GM10248 (cell line): ENCODE data around the gene OAT.

Experiments used
- CTCF ChIA-PET: fragments of 300-600 bp; sonication (Branson Sonifier 250); formaldehyde crosslinking; extraction: SDS; loops from one replicate; lab custom pipeline; 2021; ENCODE audit warnings: antibody characterized with exemption; lab: Yijun Ruan, JAX
- POLR2A ChIA-PET: fragments of 350-650 bp; sonication (Branson Sonifier 250); formaldehyde crosslinking; extraction: SDS; loops from one replicate; lab custom pipeline; 2020; ENCODE audit warnings: antibody characterized with exemption; lab: Yijun Ruan, JAX
- DNase-seq: peaks from one replicate; pipeline ENCODE4 v3.0.0; 2012; ENCODE audit errors: extremely low spot score
- TF ChIP-seq, protein P1 (sequence below): IDR thresholded peaks from 2 replicates; pipeline ENCODE4 v1.5.1; 2012; ENCODE audit warnings: mild to moderate bottlenecking, low read depth; ENCODE audit errors: extremely low read depth, missing control alignments, control extremely low read depth

The OAT gene

DNA sequence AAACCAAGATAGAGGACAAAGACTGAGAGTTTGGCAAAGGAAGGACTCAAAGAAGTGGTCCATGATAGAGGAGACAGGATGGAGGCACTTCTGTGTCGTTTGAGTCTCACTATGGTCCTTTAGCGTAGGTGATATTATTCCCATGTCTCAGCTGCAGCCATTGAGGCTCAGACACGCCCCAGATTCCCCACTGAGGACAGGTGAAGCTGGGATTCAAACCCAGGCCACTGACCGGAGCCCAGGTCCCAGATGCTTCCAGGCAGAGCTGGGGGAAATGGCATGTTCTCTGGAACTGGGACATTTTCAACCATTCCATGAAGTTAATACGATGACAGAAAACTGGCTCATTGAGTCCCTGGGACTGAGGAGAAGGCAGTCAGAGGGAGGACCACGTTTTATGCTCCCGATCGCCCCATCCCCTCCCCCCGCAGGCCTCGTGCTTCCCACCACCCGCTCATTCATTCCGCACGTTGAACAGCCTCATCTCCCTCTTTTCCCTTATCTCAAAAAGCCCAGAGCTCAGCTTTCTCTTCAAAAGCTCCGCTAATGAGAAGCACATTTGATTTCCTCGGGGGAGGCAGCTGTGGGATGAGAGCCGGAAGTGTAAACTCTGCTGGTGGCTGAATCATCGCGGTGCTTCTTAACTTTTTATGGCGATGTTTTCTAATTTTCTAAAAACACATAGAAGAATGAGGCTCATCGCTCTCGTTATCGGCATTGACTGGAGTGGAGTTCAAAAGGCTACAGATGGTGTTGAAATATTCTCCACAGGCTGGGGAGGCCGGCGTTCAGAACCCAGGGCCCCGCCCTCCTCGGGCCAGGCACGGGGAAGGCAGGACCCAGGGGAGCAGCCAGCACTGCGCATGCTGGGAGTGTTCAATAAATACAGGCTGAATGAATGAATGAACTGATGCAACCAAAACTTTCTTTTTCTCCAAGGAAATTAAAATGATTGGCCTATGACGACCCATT is 64.0 kb downstream of the OAT start:
- CTCF ChIA-PET, result interaction anchor here (0.9 kb wide), 1 partner anchor 34 kb away, joined by 3 read pairs; no protein-coding TSS in a partner anchor
- no peak for DNase-seq
- TF ChIP-seq, protein P1, sequence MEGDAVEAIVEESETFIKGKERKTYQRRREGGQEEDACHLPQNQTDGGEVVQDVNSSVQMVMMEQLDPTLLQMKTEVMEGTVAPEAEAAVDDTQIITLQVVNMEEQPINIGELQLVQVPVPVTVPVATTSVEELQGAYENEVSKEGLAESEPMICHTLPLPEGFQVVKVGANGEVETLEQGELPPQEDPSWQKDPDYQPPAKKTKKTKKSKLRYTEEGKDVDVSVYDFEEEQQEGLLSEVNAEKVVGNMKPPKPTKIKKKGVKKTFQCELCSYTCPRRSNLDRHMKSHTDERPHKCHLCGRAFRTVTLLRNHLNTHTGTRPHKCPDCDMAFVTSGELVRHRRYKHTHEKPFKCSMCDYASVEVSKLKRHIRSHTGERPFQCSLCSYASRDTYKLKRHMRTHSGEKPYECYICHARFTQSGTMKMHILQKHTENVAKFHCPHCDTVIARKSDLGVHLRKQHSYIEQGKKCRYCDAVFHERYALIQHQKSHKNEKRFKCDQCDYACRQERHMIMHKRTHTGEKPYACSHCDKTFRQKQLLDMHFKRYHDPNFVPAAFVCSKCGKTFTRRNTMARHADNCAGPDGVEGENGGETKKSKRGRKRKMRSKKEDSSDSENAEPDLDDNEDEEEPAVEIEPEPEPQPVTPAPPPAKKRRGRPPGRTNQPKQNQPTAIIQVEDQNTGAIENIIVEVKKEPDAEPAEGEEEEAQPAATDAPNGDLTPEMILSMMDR, result no peak
- POLR2A ChIA-PET, result no interaction called here

DNA sequence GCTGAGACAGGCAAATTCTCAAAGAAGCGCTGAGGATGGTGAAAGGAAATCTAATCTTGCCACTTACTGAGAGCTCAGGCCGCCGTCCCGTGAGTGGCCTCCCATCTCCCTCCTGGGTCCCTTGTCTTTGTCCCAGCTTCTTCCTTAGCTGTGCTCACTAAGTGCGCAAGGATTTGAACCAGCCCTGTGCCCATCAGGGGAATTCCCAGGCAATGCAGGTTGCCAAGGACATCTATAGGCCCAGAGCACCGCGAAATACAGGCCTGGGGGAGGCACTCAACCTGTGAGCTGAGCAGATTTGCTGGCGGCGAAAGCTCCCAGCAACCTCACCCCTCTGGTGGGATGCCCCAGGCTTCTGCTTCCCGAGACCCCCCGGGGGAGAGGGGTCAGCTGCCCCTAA is 64.8 kb downstream of the OAT start:
- ChIA-PET CTCF (no interaction called here), POLR2A (no interaction called here)
- TF ChIP-seq, protein P1, result no peak
- DNase-seq, result no peak

DNA sequence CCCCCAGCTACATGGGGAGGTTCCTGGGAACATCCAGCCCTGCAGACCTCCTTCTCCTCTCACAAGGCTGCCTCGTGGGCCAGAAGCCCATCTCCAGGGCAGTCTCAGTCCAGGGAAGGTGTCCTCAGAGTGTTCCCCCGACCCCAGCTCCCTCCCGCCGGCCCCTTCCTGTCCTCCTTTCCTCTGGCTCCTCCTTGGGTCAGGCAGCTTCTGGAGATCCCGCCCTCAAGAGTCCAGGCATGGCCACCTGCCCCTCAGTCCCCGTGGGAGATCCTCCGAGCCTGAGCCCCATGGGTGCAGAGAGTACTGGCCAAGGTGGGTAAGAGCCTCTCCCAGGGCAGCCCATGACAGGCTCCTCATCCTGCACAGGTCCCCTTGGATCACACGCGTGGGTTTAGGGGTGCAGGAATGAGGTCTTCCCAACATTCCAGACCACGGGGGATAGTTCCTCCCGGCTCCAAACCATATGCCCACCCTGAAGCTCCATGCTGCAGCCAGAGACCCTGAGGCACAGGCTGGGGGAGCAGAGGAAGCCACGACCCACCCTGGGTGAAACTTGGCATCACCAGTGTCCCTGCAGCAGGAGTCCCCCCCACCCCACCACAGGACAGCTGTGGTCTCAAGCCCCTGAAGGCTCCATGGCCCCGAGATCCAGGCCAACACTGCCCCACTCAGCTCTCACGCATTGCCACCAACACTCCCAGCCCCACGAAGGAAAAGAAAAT is 65.5 kb downstream of the OAT start:
- TF ChIP-seq, protein P1, result no peak
- DNase-seq, result no peak
- CTCF ChIA-PET, result no interaction called here
- POLR2A ChIA-PET, result no interaction called here

DNA sequence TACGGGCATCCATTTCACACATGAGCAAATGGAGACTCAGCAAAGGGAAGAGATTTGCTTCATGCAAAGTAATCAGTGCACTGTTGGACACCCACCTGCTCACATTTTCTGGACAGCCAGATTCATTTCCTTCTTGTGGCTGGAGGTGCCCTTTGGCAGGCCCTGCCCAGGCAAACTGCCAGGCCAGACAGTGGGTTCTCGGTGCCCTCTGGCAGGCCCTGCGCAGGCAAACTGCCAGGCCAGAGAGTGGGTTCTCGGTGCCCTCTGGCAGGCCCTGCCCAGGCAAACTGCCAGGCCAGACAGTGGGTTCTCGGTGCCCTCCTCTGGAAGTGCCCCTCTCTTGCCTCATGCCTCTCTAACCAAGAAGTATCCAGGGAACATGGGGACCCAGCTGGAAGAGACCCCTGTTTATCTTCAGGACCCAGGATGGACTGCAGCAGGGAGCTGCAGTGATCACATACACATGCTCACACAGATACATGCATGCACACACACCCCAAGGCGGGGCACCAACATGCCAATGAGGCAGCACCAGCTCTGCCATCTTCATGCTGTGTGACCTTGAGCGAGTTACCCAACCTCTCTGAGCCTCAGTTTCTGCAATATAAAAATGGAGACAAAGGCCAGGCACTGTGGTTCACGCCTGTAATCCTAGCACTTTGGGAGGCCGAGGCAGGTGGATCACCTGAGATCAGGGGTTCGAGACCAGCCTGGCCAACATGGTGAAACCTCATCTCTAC is 67.1 kb downstream of the OAT start:
- no peak for DNase-seq
- ChIA-PET CTCF (no interaction called here), POLR2A (no interaction called here)
- TF ChIP-seq, protein P1, result no peak

DNA sequence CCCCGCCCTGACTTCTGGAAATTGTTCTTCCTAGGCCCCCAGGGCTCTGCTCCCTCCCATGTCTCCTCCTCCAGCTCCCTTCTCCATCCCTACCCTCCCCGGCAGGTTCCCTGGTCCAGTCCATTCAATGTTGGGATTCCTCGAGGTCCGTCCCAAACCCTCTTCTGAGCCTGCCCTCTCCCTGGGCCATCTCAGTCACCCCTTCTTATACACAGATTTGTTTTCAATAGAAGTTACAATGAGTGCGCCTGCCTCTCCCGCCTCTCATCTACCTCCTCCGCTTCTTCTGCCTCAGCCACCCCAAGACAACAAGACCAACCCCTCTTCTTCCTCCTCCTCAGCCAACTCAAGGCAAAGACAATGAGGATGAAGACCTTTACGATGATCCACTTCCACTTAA is 67.9 kb downstream of the OAT start:
- CTCF ChIA-PET, result no interaction called here
- TF ChIP-seq, protein P1, result no peak
- no peak for DNase-seq
- POLR2A ChIA-PET, result no interaction called here

DNA sequence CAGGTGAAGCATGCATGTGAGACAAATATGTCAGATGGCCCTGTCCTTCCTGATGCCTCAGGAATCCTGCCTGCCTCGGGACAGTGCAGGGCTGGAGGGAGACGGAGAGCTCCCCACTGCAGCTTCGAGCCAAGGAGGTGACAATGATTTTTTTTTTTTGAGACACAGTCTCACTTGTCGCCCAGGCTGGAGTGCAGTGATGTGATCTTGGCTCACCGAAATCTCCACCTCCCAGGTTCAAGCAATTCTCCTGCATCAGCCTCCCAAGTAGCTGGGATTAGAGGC is 68.8 kb downstream of the OAT start:
- TF ChIP-seq, protein P1, result no peak
- ChIA-PET POLR2A (no interaction called here), CTCF (interaction anchor here (1.1 to 1.5 kb wide), 2 partner anchors 54 to 355 kb away, joined by 3 to 4 read pairs; no protein-coding TSS in a partner anchor)
- no peak for DNase-seq
